Measurements from ENCODE around the gene CEACAM3. TPM values are rescaled to one million over a fixed set of nuclear protein-coding genes. Genes with fewer than 3 reads are reported as not detected.

CEACAM3 gene
- total RNA-seq, 4 donors from 2014 or later = 0.68 TPM; not detected in 3

GRCh38 chr19:41837981-41838708 is 41.8 kb downstream of the CEACAM3 start:
- TF ChIP-seq CTCF (IDR thresholded peaks at IDR 0.05; ENCODE audit: low read depth) = no peak

- no peak for TF ChIP-seq CTCF (IDR thresholded peaks at IDR 0.05; ENCODE audit: low read depth)
These were observed 42.8 kb downstream of the CEACAM3 start for GRCh38 chr19:41839211-41839610.

GRCh38 chr19:41843371-41843770 is 47.0 kb downstream of the CEACAM3 start:
- TF ChIP-seq CTCF (IDR thresholded peaks at IDR 0.05; ENCODE audit: low read depth) = no peak

GRCh38 chr19:41844601-41845000 is 48.2 kb downstream of the CEACAM3 start, which contains the start of gene LYPD4:
TSS of gene LYPD4 (minus strand) at chr19:41844683. CDS start at chr19:41839285, 5,398 bp downstream.
- no peak for TF ChIP-seq CTCF (IDR thresholded peaks at IDR 0.05; ENCODE audit: low read depth)

- no peak for TF ChIP-seq CTCF (IDR thresholded peaks at IDR 0.05; ENCODE audit: low read depth)
These were observed 48.4 kb downstream of the CEACAM3 start, which contains the start of gene DMRTC2 for GRCh38 chr19:41845001-41845050. TSS of gene DMRTC2 (plus strand) at chr19:41845042. CDS start at chr19:41847429, 2,387 bp downstream.

GRCh38 chr19:41845051-41845590 is 48.7 kb downstream of the CEACAM3 start:
- TF ChIP-seq CTCF (IDR thresholded peaks at IDR 0.05; ENCODE audit: low read depth) = no peak

- no peak for TF ChIP-seq CTCF (IDR thresholded peaks at IDR 0.05; ENCODE audit: low read depth)
These were observed 51.1 kb downstream of the CEACAM3 start for GRCh38 chr19:41847351-41848105.
